Panc1 (cell line): ENCODE data around the gene SUMF1. TPM values are rescaled to one million over a fixed set of nuclear protein-coding genes. Genes with fewer than 3 reads are reported as not detected.

ENCODE experiments used
- ATAC-seq: fragments of 200-7000 bp; cut with Tn5 transposase; 2 replicates; pipeline ENCODE4 v1.9.1; 2020; ENCODE audit warnings: mild to moderate bottlenecking, moderate library complexity
- BruUV-seq: library from RNA; stranded (reverse); fragments of 400-500 nt; replicated peaks from 2 replicates; lab custom pipeline; 2021; lab: Mats Ljungman, UMichigan
- CTCF ChIA-PET: fragments of 300-600 bp; sonication (Branson Sonifier 250); formaldehyde crosslinking; loops from one replicate; lab custom pipeline; 2022; ENCODE audit warnings: antibody characterized with exemption; lab: Charles Lee
- POLR2A ChIA-PET: fragments of 300-600 bp; sonication (Branson Sonifier 250); formaldehyde crosslinking; loops from one replicate; lab custom pipeline; 2022; ENCODE audit warnings: antibody characterized with exemption; lab: Charles Lee
- DNase-seq: peaks from one replicate; pipeline ENCODE4 v3.0.0-alpha.2; 2010; ENCODE audit warnings: low read depth, low spot score
- H3K27ac ChIP-seq: 2 replicates; pipeline ENCODE4 v1.5.1; 2011; ENCODE audit warnings: mild to moderate bottlenecking, low read length, inconsistent platforms
- H3K27me3 ChIP-seq: fragments of 200-500 bp; sonication (Bioruptor generic); 2 replicates; pipeline ENCODE4 v1.6.0; 2014; ENCODE audit warnings: low read length, inconsistent platforms; ENCODE audit not compliant: control insufficient read depth, insufficient read depth
- H3K36me3 ChIP-seq: fragments of 200-500 bp; sonication (Bioruptor generic); 2 replicates; pipeline ENCODE4 v1.5.1; 2014; ENCODE audit warnings: inconsistent platforms, mild to moderate bottlenecking, low read length, moderate library complexity; ENCODE audit not compliant: control insufficient read depth, insufficient read depth
- H3K4me1 ChIP-seq: 2 replicates; pipeline ENCODE4 v1.5.1; 2011; ENCODE audit warnings: inconsistent platforms, mild to moderate bottlenecking, low read length, moderate library complexity; ENCODE audit not compliant: control insufficient read depth, insufficient read depth
- H3K4me3 ChIP-seq, 2 experiments: 2 replicates each; pipeline ENCODE4 v1.5.1; 2011 to 2012; ENCODE audit warnings: low read depth in 2 of 2, low read length in 2 of 2, mild to moderate bottlenecking in 2 of 2, inconsistent platforms in 1 of 2, moderate library complexity in 1 of 2
- H3K9me3 ChIP-seq: fragments of 200-500 bp; sonication (Bioruptor generic); 2 replicates; pipeline ENCODE4 v1.5.1; 2014; ENCODE audit warnings: low read depth, mild to moderate bottlenecking, inconsistent platforms, low read length, moderate library complexity; ENCODE audit not compliant: control insufficient read depth, insufficient read depth
- POLR2AphosphoS5 ChIP-seq: IDR thresholded peaks from 2 replicates; pipeline ENCODE4 v1.6.1; 2012; ENCODE audit warnings: mild to moderate bottlenecking, low read depth, low read length, moderate library complexity
- SIN3A ChIP-seq: IDR thresholded peaks from 2 replicates; pipeline ENCODE4 v1.6.1; 2012; ENCODE audit warnings: low read depth, mild to moderate bottlenecking, low read length, moderate library complexity, borderline replicate concordance; ENCODE audit not compliant: insufficient read depth
- TCF7L2 ChIP-seq: IDR thresholded peaks from 2 replicates; pipeline ENCODE4 v1.6.1; 2011; ENCODE audit warnings: mild to moderate bottlenecking, low read depth, low read length, inconsistent platforms
- in situ Hi-C: cut with HindIII; loops from 2 replicates; pipeline ENCODE4 v1.10.0; 2016; ENCODE audit warnings: low sequenced_read_pairs, low pct_unique_long_range_greater_than_20kb
- intact Hi-C: fragments of 100-400 bp; cut with micrococcal nuclease; formaldehyde crosslinking; loops from one replicate; pipeline ENCODE4 v1.10.0; 2022; ENCODE audit not compliant: unreplicated experiment
- total RNA-seq: library from RNA; stranded (reverse); gene quantifications from one replicate; pipeline ENCODE4 v1.2.1, GENCODE V29; 2021; ENCODE audit not compliant: unreplicated experiment
- TF ChIP-seq, protein P1 (sequence below), 2 experiments: IDR thresholded peaks; 2 replicates each; pipeline ENCODE4 v1.6.1; 2011 to 2012; ENCODE audit warnings: low read depth in 2 of 2, control low read depth in 1 of 2, low read length in 1 of 2, mild to moderate bottlenecking in 1 of 2, moderate library complexity in 1 of 2; ENCODE audit not compliant: insufficient read depth in 1 of 2
- TF ChIP-seq, protein P2 (sequence below): fragments of 450-650 bp; IDR thresholded peaks from 2 replicates; pipeline ENCODE4 v1.5.1; 2017; ENCODE audit warnings: mild to moderate bottlenecking

The SUMF1 gene
- total RNA-seq, 1 experiment from 2014 or later, result 15.5 TPM

DNA sequence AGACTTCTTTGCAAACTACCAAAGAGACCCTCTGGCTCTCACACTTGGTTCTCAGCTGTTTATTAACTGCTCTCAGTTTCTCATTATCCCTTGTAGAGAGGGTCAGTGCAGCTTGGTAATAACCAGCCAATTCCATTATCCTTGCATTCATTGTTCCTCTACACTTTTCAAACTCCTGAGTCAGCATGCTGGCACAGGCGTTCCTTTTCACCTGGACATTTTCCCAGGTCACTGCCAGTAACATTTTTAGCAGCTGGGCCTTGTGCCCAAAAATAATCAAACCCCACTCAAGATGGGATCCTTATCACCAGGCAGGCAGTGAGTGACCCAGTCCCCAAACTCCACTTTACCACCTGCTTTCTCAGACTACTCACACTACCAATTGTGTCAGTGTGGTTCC lies 4.8 kb upstream of the SUMF1 start:
- H3K4me3 ChIP-seq, result no peak overlapping the region
- H3K9me3 ChIP-seq, result no peaks in the 10 kb centered on the region
- DNase-seq (no peak), ATAC-seq (no peak)
- in situ Hi-C loops (no loop called here), intact Hi-C loops (no loop called here)
- TF ChIP-seq, protein P1, sequence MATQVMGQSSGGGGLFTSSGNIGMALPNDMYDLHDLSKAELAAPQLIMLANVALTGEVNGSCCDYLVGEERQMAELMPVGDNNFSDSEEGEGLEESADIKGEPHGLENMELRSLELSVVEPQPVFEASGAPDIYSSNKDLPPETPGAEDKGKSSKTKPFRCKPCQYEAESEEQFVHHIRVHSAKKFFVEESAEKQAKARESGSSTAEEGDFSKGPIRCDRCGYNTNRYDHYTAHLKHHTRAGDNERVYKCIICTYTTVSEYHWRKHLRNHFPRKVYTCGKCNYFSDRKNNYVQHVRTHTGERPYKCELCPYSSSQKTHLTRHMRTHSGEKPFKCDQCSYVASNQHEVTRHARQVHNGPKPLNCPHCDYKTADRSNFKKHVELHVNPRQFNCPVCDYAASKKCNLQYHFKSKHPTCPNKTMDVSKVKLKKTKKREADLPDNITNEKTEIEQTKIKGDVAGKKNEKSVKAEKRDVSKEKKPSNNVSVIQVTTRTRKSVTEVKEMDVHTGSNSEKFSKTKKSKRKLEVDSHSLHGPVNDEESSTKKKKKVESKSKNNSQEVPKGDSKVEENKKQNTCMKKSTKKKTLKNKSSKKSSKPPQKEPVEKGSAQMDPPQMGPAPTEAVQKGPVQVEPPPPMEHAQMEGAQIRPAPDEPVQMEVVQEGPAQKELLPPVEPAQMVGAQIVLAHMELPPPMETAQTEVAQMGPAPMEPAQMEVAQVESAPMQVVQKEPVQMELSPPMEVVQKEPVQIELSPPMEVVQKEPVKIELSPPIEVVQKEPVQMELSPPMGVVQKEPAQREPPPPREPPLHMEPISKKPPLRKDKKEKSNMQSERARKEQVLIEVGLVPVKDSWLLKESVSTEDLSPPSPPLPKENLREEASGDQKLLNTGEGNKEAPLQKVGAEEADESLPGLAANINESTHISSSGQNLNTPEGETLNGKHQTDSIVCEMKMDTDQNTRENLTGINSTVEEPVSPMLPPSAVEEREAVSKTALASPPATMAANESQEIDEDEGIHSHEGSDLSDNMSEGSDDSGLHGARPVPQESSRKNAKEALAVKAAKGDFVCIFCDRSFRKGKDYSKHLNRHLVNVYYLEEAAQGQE (IDR thresholded peaks at IDR 0.05; ENCODE audit: insufficient read depth in 1 of 2, low read depth in 2 of 2, low read length in 1 of 2), result no peak
- TF ChIP-seq TCF7L2 (no peak), POLR2AphosphoS5 (no peak), SIN3A (no peak)
- TF ChIP-seq, protein P2, sequence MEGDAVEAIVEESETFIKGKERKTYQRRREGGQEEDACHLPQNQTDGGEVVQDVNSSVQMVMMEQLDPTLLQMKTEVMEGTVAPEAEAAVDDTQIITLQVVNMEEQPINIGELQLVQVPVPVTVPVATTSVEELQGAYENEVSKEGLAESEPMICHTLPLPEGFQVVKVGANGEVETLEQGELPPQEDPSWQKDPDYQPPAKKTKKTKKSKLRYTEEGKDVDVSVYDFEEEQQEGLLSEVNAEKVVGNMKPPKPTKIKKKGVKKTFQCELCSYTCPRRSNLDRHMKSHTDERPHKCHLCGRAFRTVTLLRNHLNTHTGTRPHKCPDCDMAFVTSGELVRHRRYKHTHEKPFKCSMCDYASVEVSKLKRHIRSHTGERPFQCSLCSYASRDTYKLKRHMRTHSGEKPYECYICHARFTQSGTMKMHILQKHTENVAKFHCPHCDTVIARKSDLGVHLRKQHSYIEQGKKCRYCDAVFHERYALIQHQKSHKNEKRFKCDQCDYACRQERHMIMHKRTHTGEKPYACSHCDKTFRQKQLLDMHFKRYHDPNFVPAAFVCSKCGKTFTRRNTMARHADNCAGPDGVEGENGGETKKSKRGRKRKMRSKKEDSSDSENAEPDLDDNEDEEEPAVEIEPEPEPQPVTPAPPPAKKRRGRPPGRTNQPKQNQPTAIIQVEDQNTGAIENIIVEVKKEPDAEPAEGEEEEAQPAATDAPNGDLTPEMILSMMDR, result no peak
- peaks cover 6% of the 10 kb centered on the region; the same call in 1 of the 2 replicates for H3K4me1 ChIP-seq
- ChIA-PET CTCF (no interaction called here), POLR2A (no interaction called here)
- no TSS peak for BruUV-seq
- H3K27ac ChIP-seq, result no peak overlapping the region
- no peaks in the 10 kb centered on the region for H3K36me3 ChIP-seq
- no peaks in the 10 kb centered on the region for H3K27me3 ChIP-seq

DNA sequence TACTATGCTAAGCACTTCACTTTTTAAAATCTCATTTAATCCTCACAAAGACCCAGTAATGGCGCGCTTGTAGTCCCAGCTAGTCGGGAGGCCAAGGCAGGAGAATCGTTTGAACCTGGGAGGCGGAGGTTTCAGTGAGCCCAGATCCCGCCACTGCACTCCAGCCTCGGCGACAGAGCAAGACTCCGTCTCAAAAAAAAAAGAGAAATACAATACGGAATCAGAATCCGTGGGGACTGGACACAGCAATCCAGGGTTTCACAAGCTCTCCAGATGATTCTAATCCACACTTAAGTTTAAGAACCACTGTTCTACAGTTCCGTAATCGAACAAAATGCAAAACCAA lies 426 bp upstream of the SUMF1 start:
- no peaks in the 10 kb centered on the region for H3K9me3 ChIP-seq
- H3K27me3 ChIP-seq, result no peaks in the 10 kb centered on the region
- CTCF ChIA-PET, result no interaction called here
- ATAC-seq (peak; percentile 10; the same call in 1 of the 2 replicates), DNase-seq (no peak)
- H3K4me3 ChIP-seq, result peak overlapping the region; percentile 76 to 81
- POLR2A ChIA-PET, result no interaction called here
- no peaks in the 10 kb centered on the region for H3K4me1 ChIP-seq
- no peaks in the 10 kb centered on the region; the same call in 1 of the 2 replicates for H3K36me3 ChIP-seq
- intact Hi-C loops (no loop called here), in situ Hi-C loops (no loop called here)
- TF ChIP-seq SIN3A (no peak), TCF7L2 (no peak), POLR2AphosphoS5 (no peak)
- TF ChIP-seq, protein P1 (IDR thresholded peaks at IDR 0.05; ENCODE audit: insufficient read depth in 1 of 2, low read depth in 2 of 2, low read length in 1 of 2), result no peak
- TF ChIP-seq, protein P2, result no peak
- BruUV-seq, result no TSS peak
- H3K27ac ChIP-seq, result peak overlapping the region; percentile 89
